Measurements from ENCODE around the gene ATAD2B.

The ATAD2B gene

GRCh38 chr2:23836505-23836904 lies 90.4 kb downstream of the ATAD2B start:
- no peak for DNase-seq

DNA sequence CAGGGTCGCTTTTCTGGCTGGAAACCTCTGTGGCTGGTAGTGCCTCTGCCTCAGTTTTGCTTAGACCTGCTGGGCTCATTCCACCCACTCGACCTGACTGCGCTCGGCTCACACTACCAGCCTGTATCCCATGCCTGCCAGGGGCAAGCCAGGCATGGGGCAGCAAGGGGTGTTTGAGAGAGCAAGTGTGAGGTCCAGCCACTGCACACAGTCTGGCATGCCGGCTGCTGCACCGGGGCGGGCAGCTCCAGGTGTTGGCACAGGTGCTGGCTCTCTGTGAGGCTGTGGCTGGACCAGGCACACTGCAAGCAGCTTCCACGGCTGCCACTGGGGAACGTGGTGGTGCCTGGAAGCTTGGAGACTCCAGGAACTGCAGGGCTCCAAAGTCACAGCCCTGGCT lies 90.9 kb downstream of the ATAD2B start:
- DNase-seq = no peak

DNA sequence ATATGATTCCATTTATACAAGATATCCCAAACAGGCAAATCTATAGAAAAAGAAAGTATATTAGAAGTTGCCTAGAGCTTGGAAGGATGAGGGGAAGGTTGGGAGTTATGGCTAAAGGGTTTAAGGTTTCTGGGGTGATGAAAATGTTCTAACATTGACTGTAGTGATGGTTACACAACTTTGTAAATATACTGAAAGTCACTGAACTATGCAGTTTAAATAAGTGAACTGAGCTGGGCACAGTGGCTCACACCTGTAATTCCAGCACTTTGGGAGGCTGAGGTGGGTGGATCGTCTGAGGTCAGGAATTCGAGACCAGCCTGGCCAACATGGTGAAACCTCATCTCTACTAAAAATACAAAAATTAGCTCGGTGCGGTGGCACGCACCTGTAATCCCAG lies 91.5 kb downstream of the ATAD2B start:
- no peak for DNase-seq

- no peak for DNase-seq
Measured at GRCh38 chr2:23828986-23829385, 97.9 kb downstream of the ATAD2B start.

DNA sequence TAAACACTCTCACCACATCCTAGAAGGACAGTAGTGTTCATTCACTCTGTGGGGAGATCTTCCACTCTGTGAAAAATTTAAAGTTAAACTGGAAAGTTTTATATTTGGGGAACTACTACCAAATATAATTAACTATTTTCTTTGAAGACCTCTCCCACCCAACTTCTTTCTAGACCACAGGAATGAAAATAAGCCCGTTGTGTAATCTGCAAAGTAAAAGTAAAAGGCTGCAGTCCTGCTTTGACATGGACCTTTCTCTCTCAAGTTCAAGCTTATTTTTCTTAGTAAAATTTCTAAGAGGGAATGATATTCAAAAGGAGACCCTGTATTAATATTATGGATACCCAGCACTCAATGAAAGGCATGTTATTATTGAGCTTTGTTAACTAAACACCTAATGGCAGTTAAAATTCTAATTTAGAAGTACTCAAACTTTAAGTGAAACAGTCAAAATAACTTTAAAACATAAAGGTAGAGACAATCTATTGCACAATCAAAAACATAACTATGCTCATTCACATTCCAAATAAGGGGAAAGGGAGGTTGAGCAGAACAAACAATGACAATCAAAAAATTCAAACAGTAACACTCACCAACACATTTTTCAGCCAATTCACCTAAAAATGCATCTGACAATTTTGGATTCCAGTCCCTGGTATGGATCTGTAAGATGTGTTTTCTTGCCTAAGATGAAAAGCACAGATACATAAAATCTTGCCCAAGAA lies 98.5 kb downstream of the ATAD2B start:
- no peak for DNase-seq

DNA sequence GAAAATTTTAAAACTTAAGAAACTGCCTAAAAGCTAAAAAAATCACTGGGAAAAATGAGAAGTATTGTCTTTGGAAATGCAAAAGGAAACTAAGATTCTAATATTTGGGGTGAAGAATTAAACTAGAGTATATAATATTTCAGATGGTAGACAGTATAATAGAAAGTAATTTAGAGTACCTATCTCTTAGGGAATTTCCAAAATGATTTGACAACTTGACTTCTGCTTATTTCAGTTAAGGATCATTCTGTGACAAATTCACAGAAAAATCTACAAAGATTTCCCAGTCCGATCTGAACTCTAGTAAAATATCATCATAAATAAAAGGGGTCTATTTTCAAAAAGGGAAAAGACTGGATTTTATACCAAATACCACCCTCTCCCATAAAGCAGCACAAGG lies 99.6 kb downstream of the ATAD2B start:
- DNase-seq = no peak

DNA sequence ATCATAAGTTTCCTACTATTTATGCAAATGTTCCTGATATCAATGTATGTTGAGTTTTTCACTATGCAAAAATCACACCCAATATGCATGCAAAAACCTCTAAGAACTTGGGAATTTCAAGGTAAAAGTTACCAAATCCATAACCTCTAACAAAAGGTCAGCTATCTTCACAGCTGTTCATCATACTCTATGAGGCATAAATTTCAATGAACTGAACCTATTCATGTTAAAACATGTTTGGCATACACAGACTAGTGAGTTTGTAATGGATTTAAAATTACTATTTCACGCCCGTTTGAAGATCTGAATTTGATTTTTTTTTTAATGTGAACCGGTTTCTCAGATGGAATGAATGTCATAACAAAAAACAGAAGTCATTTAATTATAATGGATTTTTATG lies 100.2 kb downstream of the ATAD2B start:
- no peak for DNase-seq

DNA sequence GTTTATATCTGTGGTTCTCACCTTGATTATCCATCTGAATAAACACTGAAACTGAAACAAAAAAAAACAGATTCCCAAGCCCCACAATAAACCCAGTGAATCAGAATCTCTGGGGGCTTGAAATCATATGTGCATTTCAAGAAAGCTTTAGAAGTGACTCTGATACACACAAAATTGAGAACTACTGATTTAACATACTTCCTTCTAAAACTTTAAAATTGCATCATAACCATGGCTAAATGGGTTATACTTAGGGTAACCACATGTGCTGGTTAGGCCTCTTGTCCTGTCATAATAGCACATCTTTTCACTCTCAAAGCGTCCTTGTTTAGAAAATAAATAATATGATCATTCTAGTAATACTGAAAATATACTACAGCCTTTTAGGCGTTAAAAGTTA lies 100.9 kb downstream of the ATAD2B start:
- DNase-seq = no peak

GRCh38 chr2:23824777-23825212 lies 102.1 kb downstream of the ATAD2B start:
- DNase-seq = peak; percentile 32

GRCh38 chr2:23823863-23824262 lies 103.1 kb downstream of the ATAD2B start:
- DNase-seq = no peak

DNA sequence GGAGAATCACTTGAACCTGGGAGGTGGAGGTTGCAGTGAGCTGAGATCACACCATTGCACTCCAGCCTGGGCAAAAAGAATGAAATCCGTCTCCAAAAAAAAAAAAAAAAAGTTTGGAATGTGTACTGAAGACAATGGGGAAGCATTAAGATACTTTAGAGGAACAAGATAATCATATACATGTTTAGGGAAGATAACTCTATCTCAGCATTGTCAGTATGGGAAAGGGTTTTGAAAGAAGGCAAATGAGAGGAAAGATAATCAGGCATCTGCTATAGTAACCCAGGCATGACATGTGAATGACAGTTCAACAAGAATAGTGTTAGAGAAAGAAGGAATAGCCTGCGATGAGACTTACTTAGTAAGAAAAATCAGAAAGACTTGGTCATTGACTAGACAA lies 112.0 kb downstream of the ATAD2B start:
- DNase-seq = no peak

DNA sequence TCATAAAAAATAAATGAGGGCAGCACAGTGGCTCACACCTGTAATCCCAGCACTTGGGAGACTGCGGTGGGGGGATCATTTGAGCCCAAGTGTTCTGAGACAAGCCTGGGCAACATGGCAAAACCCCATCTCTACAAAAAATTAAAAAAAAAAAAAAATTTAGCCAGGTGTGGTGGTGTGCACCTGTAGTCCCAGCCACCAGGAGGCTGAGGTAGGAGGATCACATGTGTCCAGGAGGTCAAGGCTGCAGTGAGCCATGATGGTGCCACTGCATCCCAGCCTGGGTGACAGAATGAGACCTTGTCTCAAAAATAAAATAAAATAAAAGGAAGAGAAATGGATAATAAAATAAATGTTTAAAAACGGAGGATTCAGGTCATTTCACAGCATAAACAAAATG lies 113.5 kb downstream of the ATAD2B start:
- DNase-seq = no peak

DNA sequence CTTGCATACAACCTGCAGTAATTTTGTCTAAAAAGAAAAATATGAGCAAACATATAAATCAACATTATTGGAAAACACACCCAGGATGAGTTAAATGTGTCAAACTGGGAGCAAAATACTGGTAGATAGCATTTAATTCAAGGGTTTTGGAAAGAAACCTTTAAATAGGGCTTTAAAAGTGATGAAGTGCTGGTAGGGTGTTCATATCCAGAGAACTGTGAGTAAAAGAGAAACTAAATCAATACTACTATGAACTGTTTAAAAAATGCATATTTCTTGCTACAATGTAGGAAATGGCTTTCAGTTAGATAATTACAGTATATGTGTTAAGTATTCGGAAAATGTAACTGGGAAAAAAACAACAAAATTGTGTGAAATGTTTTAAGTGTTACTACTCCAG lies 117.8 kb downstream of the ATAD2B start:
- no peak for DNase-seq

GRCh38 chr2:23806665-23807249 lies 120.2 kb downstream of the ATAD2B start:
- DNase-seq = no peak

DNA sequence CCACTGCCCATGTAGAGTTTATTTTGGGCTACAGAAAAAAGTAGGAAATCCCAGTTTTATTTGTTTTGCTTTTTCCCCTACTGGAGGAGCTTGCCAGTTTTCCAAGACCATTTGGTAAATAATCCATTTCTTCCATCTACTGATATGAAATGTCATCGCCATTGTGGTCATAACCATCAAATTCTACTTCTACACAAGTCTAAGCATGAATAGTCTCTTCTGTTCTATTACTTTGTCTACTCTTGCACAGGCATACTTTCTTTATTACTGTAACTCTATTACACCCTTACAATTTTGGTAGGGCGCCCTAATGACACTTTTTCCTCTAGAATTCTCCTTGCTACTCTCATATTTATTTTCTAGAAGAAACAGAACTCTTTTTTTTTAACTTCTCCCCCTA lies 120.7 kb downstream of the ATAD2B start:
- DNase-seq = no peak

GRCh38 chr2:23803965-23804542 lies 122.9 kb downstream of the ATAD2B start:
- DNase-seq = no peak

DNA sequence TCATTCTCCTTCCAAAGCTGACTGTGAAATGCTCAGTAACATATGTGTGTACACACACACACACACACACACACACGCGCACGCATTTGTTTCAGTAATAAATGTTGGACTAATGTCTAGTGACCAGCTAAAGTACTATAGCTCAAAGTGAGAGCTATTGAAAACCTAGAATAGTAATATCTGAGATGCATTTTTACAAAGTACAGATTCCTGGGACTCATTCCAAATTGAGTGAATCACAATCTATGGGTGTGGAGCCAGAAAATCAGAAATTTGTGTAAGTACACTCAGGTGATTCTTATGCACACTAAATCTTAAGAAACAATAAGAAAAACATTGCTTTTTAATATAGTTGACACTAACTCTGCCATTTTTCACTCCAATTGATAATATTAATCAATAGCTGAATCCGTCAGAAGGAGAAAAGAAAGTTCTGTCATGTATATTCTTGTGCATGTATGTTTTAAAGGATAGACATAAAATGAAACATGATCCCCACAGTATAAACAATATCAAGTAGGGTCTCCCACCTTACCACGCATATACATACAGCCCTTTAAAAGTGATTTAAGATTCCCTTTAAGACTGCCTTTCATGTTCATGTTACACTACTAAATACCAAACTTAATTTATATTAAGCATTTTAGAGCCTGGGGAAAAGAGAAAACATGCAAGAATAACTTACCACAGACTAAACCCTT lies 123.5 kb downstream of the ATAD2B start:
- no peak for DNase-seq

DNA sequence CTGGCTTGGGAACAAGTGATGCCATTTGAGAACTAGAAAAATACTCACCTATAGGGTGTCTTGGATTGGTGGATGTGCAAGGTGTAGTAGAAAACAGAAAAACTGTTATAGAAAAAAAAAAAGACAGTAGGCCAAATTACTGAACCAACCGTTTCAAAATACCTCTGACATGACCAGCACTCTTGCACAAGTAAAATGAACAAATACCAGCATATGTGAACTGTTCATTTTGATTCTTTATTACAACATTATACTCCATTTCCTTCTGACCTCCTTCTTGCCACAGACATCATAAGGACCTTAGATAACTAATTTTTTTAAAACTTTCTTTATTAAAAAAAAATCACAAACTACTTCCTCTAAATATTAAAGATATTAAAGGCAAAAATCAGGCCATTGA lies 125.5 kb downstream of the ATAD2B start:
- no peak for DNase-seq

DNA sequence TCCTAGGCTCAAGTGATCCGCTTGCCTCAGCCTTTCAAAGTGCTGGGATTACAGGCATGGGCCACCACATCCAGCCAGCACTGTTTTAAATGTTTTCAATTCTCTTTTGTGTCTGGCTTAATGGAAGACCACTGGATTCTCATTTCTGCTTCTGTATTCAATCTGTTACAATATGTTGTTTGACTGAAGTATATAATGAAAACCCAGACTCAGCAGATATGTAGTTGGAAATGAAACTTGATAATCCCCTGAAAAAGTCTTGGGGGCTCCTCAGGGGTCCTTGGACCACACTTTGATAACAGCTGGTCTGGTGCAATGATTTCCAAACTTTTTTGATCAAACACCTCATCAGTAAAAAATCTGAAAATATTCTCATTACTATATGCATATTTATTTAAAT lies 132.7 kb downstream of the ATAD2B start:
- no peak for DNase-seq

- DNase-seq = no peak
Measured at GRCh38 chr2:23793476-23793875, 133.4 kb downstream of the ATAD2B start.

DNA sequence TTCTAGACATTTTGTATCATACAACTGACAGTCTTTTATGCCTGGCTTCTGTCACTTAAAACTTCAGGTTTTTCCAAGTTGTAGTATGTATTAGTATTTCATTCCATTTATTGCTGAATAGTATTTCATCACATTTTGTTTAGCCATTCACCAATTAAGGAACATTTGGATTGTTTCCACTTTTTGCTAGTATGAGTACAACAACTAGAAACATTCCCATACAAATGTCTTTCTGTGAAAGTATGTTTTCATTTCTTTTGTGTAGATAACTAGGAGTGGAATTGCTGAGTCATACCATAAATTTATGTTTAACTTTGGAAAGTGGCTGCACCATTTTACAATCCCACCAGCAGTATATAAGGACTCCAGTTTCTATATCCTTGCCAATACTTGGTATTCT lies 135.9 kb downstream of the ATAD2B start:
- peak; percentile 36 for DNase-seq

DNA sequence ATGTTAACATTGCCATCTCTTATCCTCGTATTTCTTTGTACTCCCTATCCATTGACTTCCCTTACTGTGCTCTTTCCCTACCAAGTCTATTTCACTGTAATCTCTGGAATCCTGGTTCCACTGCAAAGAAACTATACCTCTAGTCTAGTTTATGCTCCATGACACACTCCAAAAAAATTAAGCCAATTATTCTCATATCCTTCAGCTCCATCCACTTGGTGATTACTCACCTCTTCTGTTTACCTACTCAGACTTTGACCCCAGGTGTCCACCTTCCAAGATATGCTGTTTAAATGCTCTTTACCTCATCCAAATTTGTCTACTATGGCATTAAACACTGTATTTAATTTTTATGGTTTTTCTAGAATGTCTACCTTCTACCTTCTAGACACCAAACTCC lies 137.9 kb downstream of the ATAD2B start:
- DNase-seq = no peak

DNA sequence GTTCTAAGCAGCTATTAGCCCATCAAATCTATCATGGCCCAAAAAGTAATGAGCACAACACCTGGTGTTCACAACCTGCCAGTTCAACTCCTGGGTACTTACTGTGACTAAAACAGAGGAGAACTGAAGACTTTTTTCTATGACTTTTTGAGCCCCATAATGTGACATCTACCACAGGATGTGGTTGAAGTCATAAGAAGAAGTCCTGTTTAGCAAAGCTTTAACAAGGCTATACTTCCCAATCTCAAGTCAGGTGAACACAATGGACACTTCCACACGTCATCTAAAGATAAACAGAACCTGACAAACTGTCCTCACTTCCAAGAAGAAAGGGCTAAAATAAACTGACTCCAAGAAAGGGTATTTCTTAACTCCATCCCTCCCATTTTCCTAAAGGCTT lies 138.8 kb downstream of the ATAD2B start:
- no peak for DNase-seq

DNA sequence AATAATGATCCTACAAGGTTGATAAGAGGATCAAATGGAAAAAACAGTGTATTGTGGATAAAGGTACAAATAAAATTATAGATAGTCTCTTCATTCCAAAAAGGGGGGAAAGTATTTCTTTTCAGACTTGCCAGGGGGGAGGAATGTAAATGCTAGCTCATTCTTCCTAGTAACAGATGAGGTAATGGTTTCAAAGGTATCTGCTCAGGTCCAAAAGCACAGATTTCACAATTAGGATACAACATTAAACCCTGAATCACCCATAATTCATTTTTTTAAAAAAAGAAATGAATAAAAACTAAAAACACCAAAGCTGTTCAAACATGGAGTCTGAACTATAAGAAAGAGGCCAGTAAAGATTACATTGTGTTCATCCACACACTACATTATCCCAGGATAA lies 142.0 kb downstream of the ATAD2B start:
- no peak for DNase-seq
